Left ventricle myocardium inferior (tissue), 1 donor: ENCODE results near the gene NFIA. TPM values are rescaled to one million over a fixed set of nuclear protein-coding genes. Genes with fewer than 3 reads are reported as not detected.
A peak's percentile ranks its signal among the peaks of the same experiment; 100 is the strongest.

ENCODE experiments used
- DNase-seq: peaks from one replicate; pipeline ENCODE4 v3.0.0-alpha.2; 2020
- H3K27ac ChIP-seq: fragments of 200-600 bp; replicated peaks from 2 replicates; pipeline ENCODE4 v1.8.0; 2021
- H3K27me3 ChIP-seq: fragments of 200-600 bp; 2 replicates; pipeline ENCODE4 v1.8.0; 2021; ENCODE audit warnings: low read depth
- H3K36me3 ChIP-seq: fragments of 200-600 bp; 2 replicates; pipeline ENCODE4 v1.8.0; 2021
- H3K4me1 ChIP-seq: fragments of 200-600 bp; 2 replicates; pipeline ENCODE4 v1.8.0; 2021
- H3K4me3 ChIP-seq: fragments of 200-600 bp; 2 replicates; pipeline ENCODE4 v1.8.0; 2021; ENCODE audit warnings: mild to moderate bottlenecking, moderate library complexity
- H3K9me3 ChIP-seq: fragments of 200-600 bp; replicated peaks from 2 replicates; pipeline ENCODE4 v1.8.0; 2021
- intact Hi-C: fragments of 100-400 bp; cut with micrococcal nuclease; formaldehyde crosslinking; loops from one replicate; pipeline ENCODE4 v1.11.0; 2022
- total RNA-seq: library from RNA; stranded (reverse); fragmentation: NEBNext Ultra II Directional; extraction: Animal tissue kit (Norgen Biotek cat#: 25700); gene quantifications from one replicate; pipeline ENCODE4 v1.2.1, GENCODE V29; 2021
- TF ChIP-seq, protein P1 (sequence below): fragments of 200-600 bp; IDR thresholded peaks from 2 replicates; pipeline ENCODE4 v1.8.0; 2021; ENCODE audit warnings: antibody characterized with exemption, mild to moderate bottlenecking, borderline replicate concordance
- donor health status: DM: no; HTN: yes; CAD: no; lungs with severe emphysema.

Gene NFIA
- total RNA-seq, 1 donor from 2014 or later = 90.2 TPM

DNA sequence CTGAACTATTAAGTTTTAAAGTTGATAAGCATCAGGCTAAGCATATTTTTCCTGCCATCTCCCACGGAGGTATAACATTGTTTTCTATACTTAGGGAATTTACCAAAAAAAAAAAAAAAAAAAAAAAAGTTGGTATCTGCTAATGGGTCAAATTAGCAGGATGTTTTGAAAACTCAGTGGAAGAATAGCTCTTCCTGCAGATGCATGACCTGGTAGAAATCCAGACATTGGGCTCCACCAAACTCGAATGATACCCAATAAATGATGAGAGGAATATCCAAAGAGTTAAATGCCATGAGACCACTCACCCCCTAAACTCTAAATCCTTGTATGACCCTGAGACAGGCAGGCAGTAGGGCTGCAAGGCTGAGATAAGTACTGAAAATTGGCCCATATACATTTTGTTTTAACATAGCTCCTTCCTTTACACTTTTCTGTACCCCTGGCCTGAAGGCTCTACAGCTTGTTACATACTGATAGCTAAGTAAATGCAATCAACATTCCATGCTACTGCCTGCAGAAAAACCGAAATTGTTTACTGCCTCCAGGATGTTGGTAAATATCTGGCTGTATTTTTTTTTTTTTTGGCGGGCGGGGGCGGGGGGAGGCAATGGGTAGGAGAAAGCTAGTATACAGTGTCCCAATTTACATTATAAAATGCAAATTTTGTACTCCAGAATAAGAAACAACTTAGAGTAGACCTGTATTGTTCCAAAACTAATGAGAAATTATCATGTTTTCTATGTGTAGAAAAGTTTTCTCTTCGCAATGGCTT, 57.6 kb downstream of the NFIA start:
- TF ChIP-seq, protein P1, sequence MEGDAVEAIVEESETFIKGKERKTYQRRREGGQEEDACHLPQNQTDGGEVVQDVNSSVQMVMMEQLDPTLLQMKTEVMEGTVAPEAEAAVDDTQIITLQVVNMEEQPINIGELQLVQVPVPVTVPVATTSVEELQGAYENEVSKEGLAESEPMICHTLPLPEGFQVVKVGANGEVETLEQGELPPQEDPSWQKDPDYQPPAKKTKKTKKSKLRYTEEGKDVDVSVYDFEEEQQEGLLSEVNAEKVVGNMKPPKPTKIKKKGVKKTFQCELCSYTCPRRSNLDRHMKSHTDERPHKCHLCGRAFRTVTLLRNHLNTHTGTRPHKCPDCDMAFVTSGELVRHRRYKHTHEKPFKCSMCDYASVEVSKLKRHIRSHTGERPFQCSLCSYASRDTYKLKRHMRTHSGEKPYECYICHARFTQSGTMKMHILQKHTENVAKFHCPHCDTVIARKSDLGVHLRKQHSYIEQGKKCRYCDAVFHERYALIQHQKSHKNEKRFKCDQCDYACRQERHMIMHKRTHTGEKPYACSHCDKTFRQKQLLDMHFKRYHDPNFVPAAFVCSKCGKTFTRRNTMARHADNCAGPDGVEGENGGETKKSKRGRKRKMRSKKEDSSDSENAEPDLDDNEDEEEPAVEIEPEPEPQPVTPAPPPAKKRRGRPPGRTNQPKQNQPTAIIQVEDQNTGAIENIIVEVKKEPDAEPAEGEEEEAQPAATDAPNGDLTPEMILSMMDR = no peak
- intact Hi-C loops = no loop called here
- Histone ChIP-seq H3K4me3 (no peak overlapping the region), H3K27ac (peak overlapping the region; percentile 39), H3K27me3 (no peaks in the 10 kb centered on the region), H3K36me3 (no peaks in the 10 kb centered on the region), H3K4me1 (peaks cover 82% of the 10 kb centered on the region), H3K9me3 (no peaks in the 10 kb centered on the region)
- no peak for DNase-seq

GRCh38 chr1:61140778-61141177, 58.4 kb downstream of the NFIA start:
- no peak overlapping the region for H3K4me3 ChIP-seq
- TF ChIP-seq, protein P1 = no peak

GRCh38 chr1:61141288-61142042, 59.1 kb downstream of the NFIA start:
- no peak for DNase-seq
- H3K36me3 ChIP-seq = no peaks in the 10 kb centered on the region
- TF ChIP-seq, protein P1 = no peak
- H3K4me1 ChIP-seq = peaks cover 71% of the 10 kb centered on the region
- intact Hi-C loops = no loop called here
- H3K27ac ChIP-seq = peak overlapping the region; percentile 39
- H3K9me3 ChIP-seq = no peaks in the 10 kb centered on the region
- no peaks in the 10 kb centered on the region for H3K27me3 ChIP-seq
- H3K4me3 ChIP-seq = no peak overlapping the region

More at GRCh38 chr1:61140778-61141177, 58.4 kb downstream of the NFIA start:
- Histone ChIP-seq H3K27ac (peak overlapping the region; percentile 39), H3K4me1 (peaks cover 78% of the 10 kb centered on the region), H3K9me3 (no peaks in the 10 kb centered on the region), H3K27me3 (no peaks in the 10 kb centered on the region), H3K36me3 (no peaks in the 10 kb centered on the region)
- intact Hi-C loops = no loop called here
- no peak for DNase-seq

GRCh38 chr1:61142043-61142440, 59.7 kb downstream of the NFIA start:
- no peak overlapping the region for H3K4me3 ChIP-seq
- DNase-seq = no peak
- no peaks in the 10 kb centered on the region for H3K27me3 ChIP-seq
- peaks cover 66% of the 10 kb centered on the region for H3K4me1 ChIP-seq
- peak overlapping the region; percentile 39 for H3K27ac ChIP-seq
- no peaks in the 10 kb centered on the region for H3K36me3 ChIP-seq
- TF ChIP-seq, protein P1 = no peak
- intact Hi-C loops = no loop called here
- no peaks in the 10 kb centered on the region for H3K9me3 ChIP-seq

DNA sequence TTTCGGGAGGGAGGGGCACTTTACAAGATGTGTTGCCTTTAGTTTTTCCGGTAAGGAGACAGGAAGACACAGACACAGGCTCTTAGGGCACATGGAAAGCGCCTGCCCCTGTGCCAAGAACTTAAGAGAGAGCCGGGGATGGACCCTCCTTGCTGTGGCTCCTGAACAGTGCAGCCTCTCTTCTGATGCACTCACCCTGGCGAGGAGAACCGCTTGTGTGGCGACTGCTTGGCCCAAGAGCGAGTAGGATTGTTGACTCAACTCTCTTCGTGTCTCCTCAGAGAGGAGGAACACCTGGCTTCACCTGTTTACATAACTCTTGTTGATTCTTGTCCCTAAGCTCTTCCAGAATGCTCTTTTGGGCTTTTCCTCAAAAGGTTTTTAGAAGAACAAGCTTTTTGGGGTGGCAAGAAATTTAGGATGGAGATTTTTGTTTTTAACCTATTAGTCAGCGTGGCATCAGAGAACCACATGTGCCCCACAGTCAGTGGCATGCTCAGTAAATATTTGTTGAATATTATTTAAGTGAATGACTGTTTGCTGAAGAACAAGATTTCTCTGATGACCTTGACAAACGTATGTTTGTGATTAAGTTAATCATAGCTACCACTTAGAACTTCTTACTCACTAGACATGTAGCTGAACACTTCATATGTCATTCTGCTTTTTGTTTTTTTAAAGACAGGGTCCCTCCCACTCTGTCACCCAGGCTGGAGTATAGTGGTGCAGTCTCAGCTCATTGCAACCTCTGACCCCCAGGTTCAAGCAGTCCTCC, 60.6 kb downstream of the NFIA start:
- Histone ChIP-seq H3K4me3 (no peak overlapping the region), H3K27me3 (no peaks in the 10 kb centered on the region), H3K9me3 (no peaks in the 10 kb centered on the region), H3K27ac (peak overlapping the region; percentile 30), H3K4me1 (peaks cover 64% of the 10 kb centered on the region), H3K36me3 (no peaks in the 10 kb centered on the region)
- no peak for DNase-seq
- TF ChIP-seq, protein P1 = no peak
- intact Hi-C loops = no loop called here
